ENCODE data around the gene PDE4B. TPM values are rescaled to one million over a fixed set of nuclear protein-coding genes. Genes with fewer than 3 reads are reported as not detected.

Gene PDE4B
- polyA plus RNA-seq, 4 donors = 1.1 to 5.2 (median 3.7) TPM

DNA sequence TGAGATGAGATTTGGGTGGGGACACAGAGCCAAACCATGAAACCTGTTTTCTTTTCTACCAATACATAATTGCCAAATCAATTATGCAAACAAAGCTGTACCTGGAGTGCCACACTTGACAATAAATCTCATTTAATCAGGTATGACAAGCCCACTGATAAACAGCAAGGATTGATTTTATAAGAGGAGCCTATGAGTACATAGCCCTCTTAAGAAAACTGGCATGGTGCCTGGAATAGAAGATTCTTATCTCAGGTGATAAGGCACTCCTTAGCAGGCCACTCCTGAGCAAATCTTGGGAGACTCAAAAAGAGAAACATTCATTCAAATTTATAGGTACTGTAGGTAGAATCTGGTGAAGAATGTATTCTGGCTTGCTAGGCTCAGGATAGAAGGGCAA, 28.6 kb upstream of the PDE4B start:
- no peak for FAIRE-seq
- Histone ChIP-seq H3K27ac (ENCODE audit: low read depth in 1 of 3, low read length in 2 of 3) (no peak overlapping the region), H3K4me1 (ENCODE audit: control insufficient read depth in 3 of 3, insufficient read depth in 2 of 3, low read depth in 1 of 3, low read length in 2 of 3) (no peaks in the 10 kb centered on the region), H3K4me3 (ENCODE audit: low read depth in 1 of 3, low read length in 3 of 3) (no peak overlapping the region), H3K27me3 (ENCODE audit: control insufficient read depth in 3 of 3, insufficient read depth in 3 of 3, low read length in 3 of 3) (no peaks in the 10 kb centered on the region), H3K36me3 (ENCODE audit: control insufficient read depth in 3 of 3, insufficient read depth in 2 of 3, low read depth in 1 of 3, low read length in 3 of 3) (no peaks in the 10 kb centered on the region), H3K9me3 (ENCODE audit: control insufficient read depth in 2 of 2, insufficient read depth in 1 of 2, low read depth in 1 of 2, low read length in 1 of 2) (no peaks in the 10 kb centered on the region)
- no peak for DNase-seq

DNA sequence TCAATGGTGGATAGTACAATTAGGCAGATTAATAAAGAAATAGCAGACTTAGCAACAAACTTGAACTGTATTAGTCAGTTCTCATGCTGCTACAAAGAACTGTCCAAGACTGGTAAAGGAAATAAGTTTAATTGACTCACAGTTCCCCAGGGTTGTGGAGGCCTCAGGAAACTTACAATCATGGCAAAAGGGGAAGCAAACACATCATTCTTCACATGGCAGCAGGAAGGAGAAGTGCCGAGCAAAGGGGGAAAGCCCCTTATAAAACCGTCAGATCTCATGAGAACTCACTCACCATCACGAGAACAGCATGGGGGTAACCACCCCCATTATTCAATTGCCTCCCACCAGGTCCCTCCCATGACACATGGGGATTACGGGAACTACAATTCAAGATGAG, 27.1 kb upstream of the PDE4B start:
- H3K36me3 ChIP-seq (ENCODE audit: control insufficient read depth in 3 of 3, insufficient read depth in 2 of 3, low read depth in 1 of 3, low read length in 3 of 3) = no peaks in the 10 kb centered on the region
- H3K27me3 ChIP-seq (ENCODE audit: control insufficient read depth in 3 of 3, insufficient read depth in 3 of 3, low read length in 3 of 3) = no peaks in the 10 kb centered on the region
- FAIRE-seq (no peak), DNase-seq (no peak)
- H3K4me3 ChIP-seq (ENCODE audit: low read depth in 1 of 3, low read length in 3 of 3) = no peak overlapping the region
- no peak overlapping the region for H3K27ac ChIP-seq (ENCODE audit: low read depth in 1 of 3, low read length in 2 of 3)
- no peaks in the 10 kb centered on the region for H3K9me3 ChIP-seq (ENCODE audit: control insufficient read depth in 2 of 2, insufficient read depth in 1 of 2, low read depth in 1 of 2, low read length in 1 of 2)
- 61 to 83% (median 65%) methylated on average over 4 of the region's 4 CpGs for WGBS, 3 donors
- H3K4me1 ChIP-seq (ENCODE audit: control insufficient read depth in 3 of 3, insufficient read depth in 2 of 3, low read depth in 1 of 3, low read length in 2 of 3) = no peaks in the 10 kb centered on the region

DNA sequence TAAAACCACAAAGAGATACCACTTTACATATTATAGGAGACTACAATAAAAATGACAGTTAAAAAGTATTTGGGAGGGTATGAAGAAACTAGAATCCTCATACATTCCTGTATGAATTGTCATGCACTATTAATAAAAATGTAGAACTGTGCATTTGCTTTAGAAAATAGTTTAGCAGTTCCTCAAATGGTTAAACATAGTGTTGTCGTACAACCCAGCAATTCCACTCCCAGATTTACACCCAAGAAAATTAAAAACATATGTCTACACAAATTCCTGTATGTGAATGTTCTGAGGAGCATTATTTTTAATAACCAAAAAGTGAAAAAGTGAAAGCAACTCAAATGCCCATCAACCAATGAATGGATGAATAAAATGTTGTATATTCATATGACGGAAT, 23.1 kb upstream of the PDE4B start:
- FAIRE-seq (no peak), DNase-seq (no peak)
- Histone ChIP-seq H3K4me1 (ENCODE audit: control insufficient read depth in 3 of 3, insufficient read depth in 2 of 3, low read depth in 1 of 3, low read length in 2 of 3) (no peaks in the 10 kb centered on the region), H3K9me3 (ENCODE audit: control insufficient read depth in 2 of 2, insufficient read depth in 1 of 2, low read depth in 1 of 2, low read length in 1 of 2) (no peaks in the 10 kb centered on the region), H3K36me3 (ENCODE audit: control insufficient read depth in 3 of 3, insufficient read depth in 2 of 3, low read depth in 1 of 3, low read length in 3 of 3) (no peaks in the 10 kb centered on the region), H3K27me3 (ENCODE audit: control insufficient read depth in 3 of 3, insufficient read depth in 3 of 3, low read length in 3 of 3) (no peaks in the 10 kb centered on the region), H3K27ac (ENCODE audit: low read depth in 1 of 3, low read length in 2 of 3) (no peak overlapping the region), H3K4me3 (ENCODE audit: low read depth in 1 of 3, low read length in 3 of 3) (no peak overlapping the region)
- WGBS, 3 donors = 78 to 87% (median 86%) methylated on average over 2 of the region's 2 CpGs

DNA sequence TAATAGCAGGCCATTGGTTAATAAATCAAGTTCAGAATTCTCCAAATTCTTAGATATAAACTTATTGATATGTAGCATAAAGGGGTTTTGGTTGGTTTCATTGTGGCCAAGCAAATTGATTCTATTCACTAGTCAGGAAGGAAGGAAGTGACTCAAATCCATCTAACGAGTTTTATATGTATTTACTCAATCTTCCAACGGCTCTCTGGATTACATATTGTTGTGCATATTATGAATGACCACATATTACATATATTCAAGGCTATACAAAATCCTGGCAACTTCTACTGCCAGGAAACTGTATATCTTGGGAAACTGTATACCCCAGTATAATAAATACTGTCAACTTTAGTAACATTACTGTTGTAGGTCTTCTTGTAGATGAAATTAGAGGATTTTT, 20.1 kb upstream of the PDE4B start:
- Histone ChIP-seq H3K4me3 (ENCODE audit: low read depth in 1 of 3, low read length in 3 of 3) (no peak overlapping the region), H3K27ac (ENCODE audit: low read depth in 1 of 3, low read length in 2 of 3) (no peak overlapping the region), H3K4me1 (ENCODE audit: control insufficient read depth in 3 of 3, insufficient read depth in 2 of 3, low read depth in 1 of 3, low read length in 2 of 3) (no peaks in the 10 kb centered on the region), H3K27me3 (ENCODE audit: control insufficient read depth in 3 of 3, insufficient read depth in 3 of 3, low read length in 3 of 3) (no peaks in the 10 kb centered on the region), H3K36me3 (ENCODE audit: control insufficient read depth in 3 of 3, insufficient read depth in 2 of 3, low read depth in 1 of 3, low read length in 3 of 3) (no peaks in the 10 kb centered on the region), H3K9me3 (ENCODE audit: control insufficient read depth in 2 of 2, insufficient read depth in 1 of 2, low read depth in 1 of 2, low read length in 1 of 2) (no peaks in the 10 kb centered on the region)
- FAIRE-seq (no peak), DNase-seq (no peak)
- 31 to 45% (median 34%) methylated on average over 2 of the region's 2 CpGs for WGBS, 3 donors

- Histone ChIP-seq H3K4me3 (ENCODE audit: low read depth in 1 of 3, low read length in 3 of 3) (no peak overlapping the region), H3K36me3 (ENCODE audit: control insufficient read depth in 3 of 3, insufficient read depth in 2 of 3, low read depth in 1 of 3, low read length in 3 of 3) (no peaks in the 10 kb centered on the region), H3K9me3 (ENCODE audit: control insufficient read depth in 2 of 2, insufficient read depth in 1 of 2, low read depth in 1 of 2, low read length in 1 of 2) (no peaks in the 10 kb centered on the region), H3K27ac (ENCODE audit: low read depth in 1 of 3, low read length in 2 of 3) (no peak overlapping the region), H3K4me1 (ENCODE audit: control insufficient read depth in 3 of 3, insufficient read depth in 2 of 3, low read depth in 1 of 3, low read length in 2 of 3) (no peaks in the 10 kb centered on the region), H3K27me3 (ENCODE audit: control insufficient read depth in 3 of 3, insufficient read depth in 3 of 3, low read length in 3 of 3) (no peaks in the 10 kb centered on the region)
- WGBS, 3 donors = 52 to 70% (median 60%) methylated on average over 4 of the region's 4 CpGs
- DNase-seq = no peak
- FAIRE-seq = no peak
These were observed 19.1 kb upstream of the PDE4B start for GRCh38 chr1:65773391-65774123.

DNA sequence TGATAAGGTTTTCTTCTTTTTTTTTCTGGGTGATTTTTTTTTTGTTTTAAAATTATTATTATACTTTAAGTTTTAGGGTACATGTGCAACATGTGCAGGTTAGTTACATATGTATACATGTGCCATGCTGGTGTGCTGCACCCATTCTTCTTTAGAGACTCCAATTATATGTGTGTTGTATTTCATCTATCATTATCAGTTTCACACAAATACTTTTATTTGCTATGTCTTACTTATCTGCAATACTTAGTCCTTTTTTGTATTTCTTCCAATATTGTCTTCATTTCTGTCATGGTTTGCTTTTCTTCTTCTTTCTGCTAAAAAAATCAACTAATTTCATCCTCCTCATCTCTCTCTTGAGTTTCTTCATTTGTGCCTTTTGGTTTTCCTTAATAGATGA, 3.9 kb upstream of the PDE4B start:
- peaks cover 6 to 23% (median 12%) of the 10 kb centered on the region in 3 donors for H3K27me3 ChIP-seq (ENCODE audit: control insufficient read depth in 3 of 3, insufficient read depth in 3 of 3, low read length in 3 of 3)
- DNase-seq (no peak), FAIRE-seq (no peak)
- H3K27ac ChIP-seq (ENCODE audit: low read depth in 1 of 3, low read length in 2 of 3) = no peak overlapping the region
- H3K4me1 ChIP-seq (ENCODE audit: control insufficient read depth in 3 of 3, insufficient read depth in 2 of 3, low read depth in 1 of 3, low read length in 2 of 3) = no peaks in the 10 kb centered on the region
- H3K4me3 ChIP-seq (ENCODE audit: low read depth in 1 of 3, low read length in 3 of 3) = no peak overlapping the region
- no peaks in the 10 kb centered on the region for H3K36me3 ChIP-seq (ENCODE audit: control insufficient read depth in 3 of 3, insufficient read depth in 2 of 3, low read depth in 1 of 3, low read length in 3 of 3)
- peaks cover 0 to 4% of the 10 kb centered on the region in 2 donors for H3K9me3 ChIP-seq (ENCODE audit: control insufficient read depth in 2 of 2, insufficient read depth in 1 of 2, low read depth in 1 of 2, low read length in 1 of 2)

- WGBS, 3 donors = 48 to 61% (median 60%) methylated on average over 4 of the region's 4 CpGs
- DNase-seq (no peak), FAIRE-seq (no peak)
- no peaks in the 10 kb centered on the region for H3K4me1 ChIP-seq (ENCODE audit: control insufficient read depth in 3 of 3, insufficient read depth in 2 of 3, low read depth in 1 of 3, low read length in 2 of 3)
- peaks cover 6 to 30% (median 12%) of the 10 kb centered on the region in 3 donors for H3K27me3 ChIP-seq (ENCODE audit: control insufficient read depth in 3 of 3, insufficient read depth in 3 of 3, low read length in 3 of 3)
- H3K36me3 ChIP-seq (ENCODE audit: control insufficient read depth in 3 of 3, insufficient read depth in 2 of 3, low read depth in 1 of 3, low read length in 3 of 3) = no peaks in the 10 kb centered on the region
- H3K4me3 ChIP-seq (ENCODE audit: low read depth in 1 of 3, low read length in 3 of 3) = no peak overlapping the region
- H3K9me3 ChIP-seq (ENCODE audit: control insufficient read depth in 2 of 2, insufficient read depth in 1 of 2, low read depth in 1 of 2, low read length in 1 of 2) = peaks cover 0 to 4% of the 10 kb centered on the region in 2 donors
- no peak overlapping the region for H3K27ac ChIP-seq (ENCODE audit: low read depth in 1 of 3, low read length in 2 of 3)
These were observed 1.3 kb upstream of the PDE4B start for GRCh38 chr1:65791396-65791795.

DNA sequence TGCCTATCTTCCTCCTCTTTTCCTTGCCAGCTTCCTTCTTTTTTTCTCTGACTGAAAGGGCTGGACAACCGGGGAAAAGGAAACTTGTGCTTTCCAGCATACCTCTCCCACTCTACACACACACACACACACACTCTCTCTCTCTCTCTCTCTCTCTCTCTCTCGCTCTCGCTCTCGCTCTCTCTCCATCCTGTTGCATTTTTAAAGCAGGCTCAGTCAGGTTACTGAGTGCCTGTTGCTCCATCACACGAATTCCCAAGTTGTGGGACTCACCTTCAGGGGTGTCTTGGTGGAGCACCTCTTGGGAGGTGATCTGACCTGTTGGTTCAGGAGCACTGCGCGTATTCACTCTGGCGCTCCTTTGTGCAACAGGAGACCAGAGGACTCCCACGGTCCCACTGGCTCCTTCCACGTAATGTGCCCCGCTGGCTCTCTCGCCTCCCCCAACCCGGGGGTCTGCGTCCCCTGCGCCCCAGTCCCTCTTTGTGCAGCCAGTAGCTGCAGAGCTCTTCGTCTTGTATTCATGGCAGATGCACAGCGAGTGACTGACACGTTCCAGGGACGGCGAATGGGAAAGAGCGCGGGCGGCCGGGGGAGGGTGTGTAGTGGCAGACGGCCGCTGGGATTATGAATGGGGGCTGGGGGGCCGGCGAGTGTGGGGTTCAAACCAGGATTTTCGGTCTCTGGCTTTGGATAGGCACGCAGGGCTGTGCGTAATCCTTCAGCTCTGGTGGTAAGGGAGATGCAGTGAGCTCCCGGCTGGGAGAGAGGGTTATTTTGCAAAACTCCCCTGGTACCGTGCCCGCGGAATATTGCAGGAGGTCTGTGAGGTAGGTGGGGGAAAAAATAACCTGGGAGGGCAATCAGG, 660 bp upstream of the PDE4B start:
- WGBS, 3 donors = 13 to 22% (median 15%) methylated on average over 34 to 35 of the region's 35 CpGs
- Histone ChIP-seq H3K4me3 (ENCODE audit: low read depth in 1 of 3, low read length in 3 of 3) (peak overlapping the region in 1 of 3 donors; percentile 15), H3K27ac (ENCODE audit: low read depth in 1 of 3, low read length in 2 of 3) (no peak overlapping the region), H3K4me1 (ENCODE audit: control insufficient read depth in 3 of 3, insufficient read depth in 2 of 3, low read depth in 1 of 3, low read length in 2 of 3) (no peaks in the 10 kb centered on the region), H3K27me3 (ENCODE audit: control insufficient read depth in 3 of 3, insufficient read depth in 3 of 3, low read length in 3 of 3) (peaks cover 6 to 30% (median 12%) of the 10 kb centered on the region in 3 donors), H3K36me3 (ENCODE audit: control insufficient read depth in 3 of 3, insufficient read depth in 2 of 3, low read depth in 1 of 3, low read length in 3 of 3) (no peaks in the 10 kb centered on the region), H3K9me3 (ENCODE audit: control insufficient read depth in 2 of 2, insufficient read depth in 1 of 2, low read depth in 1 of 2, low read length in 1 of 2) (peaks cover 0 to 4% of the 10 kb centered on the region in 2 donors)
- FAIRE-seq (no peak), DNase-seq (peak in 1 of 2 donors; percentile 5)
